Uterus (tissue), 2 donors: ENCODE results near the gene PMS2.

Experiments used
- CTCF ChIP-seq, 4 experiments: fragments of 200-600 bp in 2 of 4; fragments of 450-650 bp in 2 of 4; sonication (generic) in 2 of 4; IDR thresholded peaks; one replicate each; pipeline ENCODE4 v1.5.1; 2016 to 2019; ENCODE audit warnings: antibody characterized with exemption in 4 of 4, mild to moderate bottlenecking in 2 of 4, moderate library complexity in 1 of 4
- POLR2A ChIP-seq, 2 donors: fragments of 450-650 bp; IDR thresholded peaks; one replicate each; pipeline ENCODE4 v1.6.1; 2016; ENCODE audit warnings: antibody characterized with exemption in 2 of 2, mild to moderate bottlenecking in 1 of 2, moderate library complexity in 1 of 2

GRCh38 chr7:6049780-6050179 is 40.9 kb upstream of the PMS2 start:
- no peak for TF ChIP-seq POLR2A (IDR thresholded peaks at IDR 0.05)
- TF ChIP-seq CTCF (IDR thresholded peaks at IDR 0.05) = no peak
